T47D (cell line): ENCODE results near the gene ARMH4.

ENCODE experiments used
- DNase-seq, 2 experiments: peaks; one replicate each; pipeline versions ENCODE4 v3.0.0 to v3.0.0-alpha.2; 2011 to 2012; ENCODE audit warnings: low read depth in 1 of 2, low spot score in 1 of 2
- JUND ChIP-seq: IDR thresholded peaks from 2 replicates; pipeline ENCODE4 v1.6.1; 2012; ENCODE audit warnings: low read depth
- in situ Hi-C: cut with HindIII; loops from 2 replicates; pipeline ENCODE4 v1.10.0; 2016; ENCODE audit warnings: low sequenced_read_pairs, low pct_unique_long_range_greater_than_20kb

Gene ARMH4

DNA sequence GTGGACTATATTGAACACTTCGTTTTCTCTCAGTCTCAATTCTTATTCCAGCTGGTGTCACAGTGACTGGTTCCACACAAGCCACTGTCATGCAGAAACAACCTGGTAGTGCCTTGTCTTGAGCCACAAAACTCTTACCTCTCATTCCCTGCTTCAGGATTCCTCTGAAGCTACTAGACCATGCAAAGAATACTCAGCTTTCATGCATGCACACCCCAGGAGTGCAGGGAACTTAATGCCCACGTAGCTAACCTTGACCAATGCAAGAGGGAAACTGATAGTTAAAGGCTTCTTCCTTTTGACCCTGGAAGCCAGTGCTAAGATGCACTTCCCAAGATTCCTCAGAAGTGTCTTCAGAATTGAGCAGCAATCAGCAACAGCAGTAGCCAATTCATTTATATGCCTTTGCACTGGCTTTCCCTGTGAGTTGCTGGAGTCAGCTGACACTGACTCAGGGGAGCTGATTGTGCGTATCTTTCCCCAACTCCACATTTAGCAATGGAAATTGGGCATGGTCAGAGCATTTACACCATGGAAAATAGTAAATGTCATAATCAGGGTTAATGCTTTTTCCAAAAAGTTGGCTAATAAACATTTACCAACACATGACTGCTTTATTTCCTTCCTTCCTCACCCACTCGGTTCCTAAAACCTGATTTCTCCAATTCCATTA is 172.5 kb downstream of the ARMH4 start:
- in situ Hi-C loops = no loop called here
- DNase-seq = no peak
- no peak for TF ChIP-seq JUND

DNA sequence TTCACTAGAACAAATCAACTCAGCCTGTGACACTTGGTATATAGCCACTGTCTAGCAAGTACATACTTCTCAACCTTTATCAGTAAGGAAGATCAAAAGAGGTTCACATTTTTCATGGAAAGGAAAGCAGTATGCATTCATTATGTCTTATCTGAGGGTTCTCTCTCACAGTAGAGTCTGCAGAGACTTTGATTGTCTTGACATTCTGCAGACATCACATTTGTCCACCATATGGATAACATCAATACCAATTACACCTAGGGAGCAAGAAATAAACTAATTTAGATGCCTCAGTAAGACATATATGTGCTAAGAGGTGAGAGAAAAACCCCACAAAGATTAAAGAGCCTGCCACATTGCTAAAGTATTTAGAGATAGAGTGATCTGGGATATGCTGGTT is 175.3 kb downstream of the ARMH4 start:
- in situ Hi-C loops = no loop called here
- no peak for TF ChIP-seq JUND
- no peak for DNase-seq

DNA sequence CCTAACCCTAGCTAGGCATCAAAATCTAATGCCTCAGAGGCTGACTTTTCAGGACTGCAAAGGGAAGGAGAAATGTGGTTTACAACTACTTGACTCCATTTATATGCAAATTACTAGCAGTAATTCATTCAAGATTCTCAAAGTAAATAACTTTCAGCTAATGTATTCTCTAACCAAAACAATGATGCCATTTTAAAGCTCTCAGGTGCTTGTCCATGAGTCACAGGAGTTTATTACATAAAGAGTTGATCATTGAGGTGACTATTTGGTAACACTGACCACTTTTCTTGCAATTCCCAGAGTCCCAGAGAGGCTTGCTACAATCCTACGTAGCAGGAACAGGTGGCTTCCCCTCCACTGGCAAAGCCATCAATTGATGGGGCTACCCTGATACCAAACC is 177.1 kb downstream of the ARMH4 start:
- no peak for TF ChIP-seq JUND
- no peak for DNase-seq
- in situ Hi-C loops = no loop called here

DNA sequence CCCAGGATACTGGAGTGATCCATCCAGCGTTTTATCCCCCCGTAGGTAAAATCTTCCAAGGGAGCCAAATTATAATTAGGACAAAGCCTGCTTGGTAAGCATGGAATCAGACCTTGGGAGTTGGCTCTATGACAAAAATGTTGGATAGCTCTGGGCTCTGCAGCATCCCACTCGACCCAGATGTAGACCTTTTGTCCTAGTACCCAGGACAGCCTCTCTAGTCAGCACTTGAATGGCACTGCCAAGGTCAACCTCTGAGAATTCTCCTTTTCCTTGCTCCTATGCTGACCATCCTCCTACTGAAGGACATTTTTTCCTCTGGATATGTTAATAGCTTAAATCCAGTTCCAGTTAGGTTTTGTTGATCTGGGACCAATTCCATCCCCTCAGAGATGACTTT is 181.4 kb downstream of the ARMH4 start:
- in situ Hi-C loops = no loop called here
- DNase-seq = no peak
- TF ChIP-seq JUND = no peak

DNA sequence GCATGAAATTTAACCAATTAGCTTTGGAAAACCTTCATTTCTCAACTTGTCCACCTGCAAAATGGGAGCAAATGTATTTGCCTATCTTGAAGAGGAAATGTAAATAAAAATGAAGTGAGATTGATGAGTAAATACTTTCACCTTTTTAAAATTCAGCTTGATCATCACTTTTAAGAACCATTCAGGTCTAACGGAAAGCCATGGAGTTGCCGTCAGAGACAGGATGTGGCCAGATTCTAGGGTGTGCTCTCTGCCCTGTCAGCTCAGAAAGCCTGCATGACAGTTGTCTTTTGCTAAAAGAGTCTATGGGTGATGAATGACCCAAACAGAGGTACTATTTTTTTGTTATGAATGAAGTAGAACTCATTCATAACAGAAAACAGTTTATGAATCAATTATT is 181.8 kb downstream of the ARMH4 start:
- in situ Hi-C loops = no loop called here
- no peak for TF ChIP-seq JUND
- no peak for DNase-seq

DNA sequence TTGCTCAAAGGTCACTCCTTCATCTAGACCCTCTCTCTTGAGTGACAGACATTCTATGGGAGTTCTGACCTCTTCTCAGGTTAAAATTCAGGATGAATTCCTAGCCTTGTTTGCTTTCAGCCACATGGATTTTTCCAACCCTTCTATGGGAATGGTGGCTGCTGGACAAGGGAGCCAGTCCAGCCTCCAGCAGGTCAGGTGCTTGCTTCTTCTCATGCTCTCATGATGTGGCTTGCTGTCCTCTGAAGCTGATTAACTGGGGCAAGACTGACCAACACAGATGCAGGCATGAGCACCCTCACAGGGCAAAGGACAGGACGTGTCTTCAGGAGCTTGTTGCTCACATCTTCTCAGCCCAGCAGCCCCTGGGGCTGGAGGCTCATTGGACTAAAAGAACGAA is 188.9 kb downstream of the ARMH4 start:
- in situ Hi-C loops = no loop called here
- TF ChIP-seq JUND = no peak
- no peak for DNase-seq

DNA sequence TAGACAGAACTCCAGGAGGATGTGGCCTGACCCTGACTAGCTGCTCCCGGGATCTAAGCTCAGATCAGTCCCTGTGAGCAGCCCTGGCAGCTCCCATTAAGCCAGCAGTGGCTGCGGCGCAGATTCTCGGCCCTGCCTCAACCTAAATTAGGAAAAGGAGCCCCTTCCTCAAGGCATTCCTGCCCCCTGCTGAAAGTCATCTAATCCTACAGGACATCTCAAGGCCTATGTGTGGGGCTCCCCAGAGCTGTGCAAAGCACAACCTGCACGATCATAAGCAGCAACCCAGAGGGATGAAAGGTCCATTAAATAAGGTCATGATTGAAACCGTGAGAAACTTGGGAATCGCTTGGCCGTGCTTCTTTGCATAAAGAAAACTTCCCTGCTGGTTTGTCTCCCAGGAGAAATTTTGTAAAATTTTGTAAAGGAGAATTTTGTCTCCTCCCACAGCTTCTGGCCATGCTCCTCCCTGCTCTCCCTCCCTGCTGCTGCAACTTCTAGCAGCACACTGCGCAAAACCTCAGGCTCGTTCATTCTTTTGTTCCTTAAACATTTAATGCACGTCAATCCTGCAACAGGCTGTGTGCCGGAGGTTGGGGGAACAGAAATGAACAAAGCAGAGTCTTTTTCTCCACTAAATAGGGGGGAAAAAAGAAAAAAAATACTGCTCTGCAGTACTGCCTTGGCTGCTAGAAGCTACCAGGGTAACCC is 189.5 kb downstream of the ARMH4 start:
- DNase-seq = no peak
- in situ Hi-C loops = no loop called here
- TF ChIP-seq JUND = no peak

DNA sequence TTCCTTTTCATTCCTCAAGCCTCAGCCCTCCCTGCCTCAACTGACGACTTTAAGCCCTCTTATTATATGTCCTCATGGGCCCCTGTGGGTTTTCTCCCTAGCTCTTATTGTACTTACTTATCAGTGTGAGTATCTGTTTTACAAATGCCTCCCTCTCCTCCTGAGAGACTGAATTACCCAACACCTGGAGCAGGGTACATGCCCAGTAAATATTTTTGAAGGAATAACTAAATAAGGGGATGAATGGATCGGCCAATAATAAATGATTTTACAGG is 190.3 kb downstream of the ARMH4 start:
- no peak for TF ChIP-seq JUND
- in situ Hi-C loops = no loop called here
- no peak for DNase-seq

DNA sequence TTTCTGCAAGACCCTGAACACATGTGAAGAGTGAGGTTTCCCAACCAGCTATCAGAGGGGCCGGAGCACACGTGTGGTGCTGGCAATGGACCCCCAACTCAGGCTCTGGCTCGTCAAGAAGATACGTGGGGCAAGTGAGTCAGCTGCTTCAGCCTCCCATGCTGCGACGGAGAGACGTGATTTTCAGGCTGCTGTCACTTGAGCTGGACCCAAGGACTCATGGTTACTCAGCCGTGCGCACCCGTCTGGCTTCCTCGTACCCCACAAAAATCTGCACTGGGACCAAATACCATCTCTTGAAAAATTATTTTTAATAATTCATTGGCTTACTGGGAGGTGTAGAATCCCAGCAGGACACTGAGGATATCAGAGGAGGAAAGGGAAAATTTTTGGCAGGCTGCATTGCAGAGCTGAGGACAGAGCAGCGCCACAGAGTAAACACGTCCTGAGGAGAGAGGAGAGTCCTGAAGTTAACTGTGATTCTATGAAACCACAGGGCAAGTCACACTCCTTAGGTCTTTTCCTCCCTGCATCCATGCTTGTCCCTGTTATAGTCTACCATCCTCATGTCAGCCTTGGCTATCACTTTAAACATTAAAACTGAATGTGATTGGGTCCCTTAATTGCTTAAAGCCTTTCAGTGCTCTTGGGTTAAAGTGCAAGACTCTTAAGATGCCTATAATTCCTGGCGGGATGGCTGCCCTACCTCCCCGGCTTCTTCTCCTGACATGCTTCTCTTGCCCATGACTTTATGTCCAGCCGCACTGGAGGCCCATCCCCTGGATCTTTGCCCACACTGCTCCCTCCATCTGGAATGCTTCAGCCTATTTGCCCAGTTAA is 190.8 kb downstream of the ARMH4 start:
- TF ChIP-seq JUND = no peak
- in situ Hi-C loops = no loop called here
- DNase-seq = no peak

DNA sequence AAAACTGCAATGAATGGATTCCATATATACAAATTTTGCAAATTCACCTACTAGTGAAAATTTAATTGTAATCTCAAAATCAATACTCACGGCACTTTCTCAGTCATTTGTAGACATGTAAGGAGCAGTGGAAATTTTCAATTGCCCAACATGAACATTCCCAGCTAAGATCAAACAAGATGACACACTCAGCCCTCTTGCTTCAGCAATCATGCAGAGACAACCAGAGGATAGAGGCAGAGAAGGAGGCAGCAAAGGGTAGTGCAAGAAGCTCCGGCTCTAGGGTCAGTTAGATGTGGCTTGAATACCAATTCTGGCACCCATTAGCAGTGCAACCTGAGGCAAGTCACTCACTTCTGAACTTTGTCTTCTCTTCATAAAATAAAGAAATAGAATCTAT is 194.6 kb downstream of the ARMH4 start:
- TF ChIP-seq JUND = no peak
- DNase-seq = no peak
- in situ Hi-C loops = no loop called here
